Measurements from ENCODE around the gene CFAP92. TPM values are rescaled to one million over a fixed set of nuclear protein-coding genes. Genes with fewer than 3 reads are reported as not detected.

CFAP92 gene
- total RNA-seq, 1 experiment from 2014 or later, result 0.92 TPM

GRCh38 chr3:129031476-129032215, 37.8 kb upstream of the CFAP92 start:
- no peaks in the 10 kb centered on the region for H3K79me1 ChIP-seq (ENCODE audit: insufficient read depth, low read depth, low read length, poor library complexity, severe bottlenecking)
- Mint-ChIP-seq H3K4me3 (no peak overlapping the region; a peak in 1 of 5 replicates), H3K27me3 (ENCODE audit: low read depth) (peaks cover 35% of the 10 kb centered on the region), H3K27ac (no peak overlapping the region), H3K4me1 (peaks cover 2 to 3% of the 10 kb centered on the region in 2 experiments; a peak in 2 of 4 replicates), H3K36me3 (ENCODE audit: insufficient read depth in 1 of 3, low read depth in 3 of 3) (no peaks in the 10 kb centered on the region), H3K9me3 (no peaks in the 10 kb centered on the region; a peak in 1 of 5 replicates)
- no peaks in the 10 kb centered on the region for H4K20me1 ChIP-seq (ENCODE audit: control insufficient read depth, insufficient read depth, insufficient read length)
- no peak overlapping the region for H2BK5ac ChIP-seq (ENCODE audit: insufficient read length, low read length)
- no peak overlapping the region for H3K4ac ChIP-seq (ENCODE audit: low read depth, low read length)
- no peak overlapping the region for H3K4me2 ChIP-seq (ENCODE audit: insufficient read depth, insufficient read length, low read length)
- H3K18ac ChIP-seq (ENCODE audit: insufficient read length, low read depth, low read length), result no peak overlapping the region
- H3K79me2 ChIP-seq (ENCODE audit: insufficient read depth, low read length), result no peaks in the 10 kb centered on the region
- no peak overlapping the region for H4K8ac ChIP-seq (replicated peaks; ENCODE audit: insufficient read length, low read depth, low read length)
- no peak overlapping the region for H3K27ac ChIP-seq (ENCODE audit: insufficient read length, low read depth, low read length)
- TF ChIP-seq CTCF (conservative IDR thresholded peaks at IDR 0.05), result no peak
- H3K9ac ChIP-seq (ENCODE audit: extremely low read depth, insufficient read length, low read length), result no peak overlapping the region
- no peak overlapping the region for H2AK5ac ChIP-seq (ENCODE audit: insufficient read length, low read length)
- no peak overlapping the region for H2BK15ac ChIP-seq (ENCODE audit: low read depth, low read length)
- no CpG with 5 or more reads among the region's 10 CpGs for WGBS (ENCODE audit: extremely low coverage, insufficient read length, low lambda C conversion rate)
- H4K5ac ChIP-seq (ENCODE audit: insufficient read length, low read depth, low read length), result no peak overlapping the region
- H2BK12ac ChIP-seq (ENCODE audit: insufficient read length, low read depth, low read length), result no peak overlapping the region
- no peak overlapping the region for H2BK20ac ChIP-seq (ENCODE audit: low read depth, low read length, poor library complexity, severe bottlenecking)
- H3K23ac ChIP-seq (ENCODE audit: insufficient read length, low read depth, low read length), result no peak overlapping the region
- H2BK120ac ChIP-seq (ENCODE audit: low read depth, low read length, poor library complexity, severe bottlenecking), result no peak overlapping the region
- H3K23me2 ChIP-seq (ENCODE audit: insufficient read length, low read depth, low read length, poor library complexity, severe bottlenecking), result no peaks in the 10 kb centered on the region
- no peak overlapping the region for H3K56ac ChIP-seq (ENCODE audit: insufficient read length, low read depth, low read length)
- H3K27me3 ChIP-seq (ENCODE audit: insufficient read depth, low read length), result no peaks in the 10 kb centered on the region
- no peaks in the 10 kb centered on the region for H3K9me3 ChIP-seq (ENCODE audit: control insufficient read depth, low read depth, low read length)
- no peak for DNase-seq
- no peaks in the 10 kb centered on the region for H3K4me1 ChIP-seq (ENCODE audit: insufficient read depth, low read length)
- H2AFZ ChIP-seq (ENCODE audit: low read length), result no peak overlapping the region
- H3T11ph ChIP-seq (ENCODE audit: low read length), result no peak overlapping the region
- H3K14ac ChIP-seq (ENCODE audit: insufficient read depth, low read length), result no peak overlapping the region
- H4K91ac ChIP-seq (ENCODE audit: insufficient read length, low read depth, low read length), result no peak overlapping the region
